SW 1271 (cell line): Measurements from ENCODE around the gene IL17RA.
"Not testable (repeated sequence)": the region's sequence is repeated elsewhere in the genome, so short reads cannot be mapped to it uniquely, and the experiment has no call there.

ENCODE experiments used
- DNase-seq, 2 experiments: peaks; one replicate each; lab custom pipeline; 2025; lab: John Stamatoyannopoulos, UW

Gene IL17RA

GRCh38 chr22:17121233-17122195 is 36.7 kb downstream of the IL17RA start, which contains the start of gene TMEM121B:
TMEM121B (minus strand) TSS chr22:17121360; CDS start chr22:17121127, 233 bp downstream.
- DNase-seq = no peak

GRCh38 chr22:17130199-17130598 is 45.4 kb downstream of the IL17RA start:
- no peak for DNase-seq

GRCh38 chr22:17131686-17132085 is 46.9 kb downstream of the IL17RA start:
- DNase-seq = no peak

GRCh38 chr22:17132112-17132511 is 47.3 kb downstream of the IL17RA start:
- no peak for DNase-seq

GRCh38 chr22:17133137-17133536 is 48.3 kb downstream of the IL17RA start:
- DNase-seq = no peak

- DNase-seq = no peak
These were observed 50.5 kb downstream of the IL17RA start for GRCh38 chr22:17135153-17135760.

GRCh38 chr22:17137170-17137569 is 52.4 kb downstream of the IL17RA start:
- DNase-seq = no peak

- no peak for DNase-seq
These were observed 53.1 kb downstream of the IL17RA start for GRCh38 chr22:17137861-17138425.

GRCh38 chr22:17138513-17138912 is 53.7 kb downstream of the IL17RA start:
- DNase-seq = no peak

GRCh38 chr22:17140022-17140421 is 55.2 kb downstream of the IL17RA start:
- no peak for DNase-seq

- no peak for DNase-seq
These were observed 56.3 kb downstream of the IL17RA start for GRCh38 chr22:17140826-17141766.

- DNase-seq = no peak
These were observed 58.3 kb downstream of the IL17RA start for GRCh38 chr22:17143101-17143500.

GRCh38 chr22:17143826-17144225 is 59.0 kb downstream of the IL17RA start:
- DNase-seq = no peak

GRCh38 chr22:17145021-17145680 is 60.4 kb downstream of the IL17RA start:
- no peak for DNase-seq

GRCh38 chr22:17147458-17147857 is 62.7 kb downstream of the IL17RA start:
- DNase-seq = not testable (repeated sequence)

GRCh38 chr22:17149076-17149815 is 64.4 kb downstream of the IL17RA start:
- no peak for DNase-seq

GRCh38 chr22:17152340-17152739 is 67.5 kb downstream of the IL17RA start:
- DNase-seq = no peak

GRCh38 chr22:17152971-17153370 is 68.2 kb downstream of the IL17RA start:
- no peak for DNase-seq

- no peak for DNase-seq
These were observed 71.1 kb downstream of the IL17RA start for GRCh38 chr22:17155941-17156340.

- DNase-seq = no peak
These were observed 72.9 kb downstream of the IL17RA start for GRCh38 chr22:17157714-17158113.
